GM19023 (cell line): ENCODE data around the gene CA7.
"Not testable (repeated sequence)": the region's sequence is repeated elsewhere in the genome, so short reads cannot be mapped to it uniquely, and the experiment has no call there.

ENCODE experiments used
- ATAC-seq: cut with Tn5 transposase; IDR thresholded peaks from one replicate; pipeline ENCODE4 v1.9.1; 2021; ENCODE audit warnings: mild to moderate bottlenecking, moderate library complexity; ENCODE audit not compliant: unreplicated experiment

The CA7 gene

DNA sequence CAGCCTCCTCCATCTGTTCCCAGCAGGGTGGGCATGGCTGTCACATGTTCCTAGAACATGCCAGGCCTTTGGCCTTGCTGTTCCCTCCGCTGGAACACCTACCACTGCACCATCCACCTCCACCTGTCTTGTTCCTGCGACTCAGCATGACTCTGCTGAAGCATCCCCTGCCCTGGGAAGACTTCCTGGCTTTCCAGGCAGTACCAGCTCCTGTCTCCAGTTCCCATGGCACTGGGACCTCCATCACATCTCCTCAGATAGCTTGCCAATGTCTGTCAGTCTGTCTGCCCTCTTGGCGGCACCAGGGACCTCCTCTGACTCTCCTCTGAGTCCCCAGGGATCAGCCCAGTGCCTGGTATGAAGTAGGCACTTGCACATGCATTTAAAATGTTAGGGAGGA lies 51.8 kb downstream of the CA7 start:
- no peak for ATAC-seq

DNA sequence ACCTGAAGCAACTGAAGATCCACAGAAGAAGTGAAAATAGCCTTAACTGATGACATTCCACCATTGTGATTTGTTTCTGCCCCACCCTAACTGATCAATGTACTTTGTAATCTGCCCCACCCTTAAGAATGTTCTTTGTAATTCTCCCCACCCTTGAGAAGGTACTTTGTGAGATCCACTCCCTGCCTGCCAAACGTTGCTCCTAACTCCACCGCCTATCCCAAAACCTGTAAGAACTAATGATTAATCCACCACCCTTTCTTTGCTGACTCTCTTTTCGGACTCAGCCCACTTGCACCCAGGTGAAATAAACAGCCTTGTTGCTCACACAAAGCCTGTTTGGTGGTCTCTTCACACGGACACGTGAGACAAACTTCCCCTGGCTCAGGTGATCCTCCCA lies 52.5 kb downstream of the CA7 start:
- not testable (repeated sequence) for ATAC-seq

DNA sequence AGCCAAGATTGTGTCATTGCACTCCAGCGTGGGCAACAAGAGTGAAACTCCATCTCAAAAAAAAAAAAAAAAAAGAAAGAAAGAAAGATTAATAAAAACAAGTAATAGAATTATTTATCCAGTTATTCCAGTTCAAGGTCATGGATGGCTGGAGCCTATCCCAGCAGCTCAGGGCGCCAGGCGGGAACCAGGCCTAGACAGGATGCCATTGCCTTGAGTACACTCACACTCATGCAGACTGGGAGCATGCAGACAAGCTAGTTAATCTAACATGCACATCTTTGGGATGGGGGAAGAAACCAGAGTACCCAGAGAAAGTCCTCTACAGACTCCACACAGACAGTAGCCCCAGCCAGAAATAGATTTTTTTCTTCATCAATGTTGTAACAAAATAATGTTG lies 54.0 kb downstream of the CA7 start:
- ATAC-seq, result no peak

- no peak for ATAC-seq
These were observed 54.7 kb downstream of the CA7 start for GRCh38 chr16:66898933-66899309.

DNA sequence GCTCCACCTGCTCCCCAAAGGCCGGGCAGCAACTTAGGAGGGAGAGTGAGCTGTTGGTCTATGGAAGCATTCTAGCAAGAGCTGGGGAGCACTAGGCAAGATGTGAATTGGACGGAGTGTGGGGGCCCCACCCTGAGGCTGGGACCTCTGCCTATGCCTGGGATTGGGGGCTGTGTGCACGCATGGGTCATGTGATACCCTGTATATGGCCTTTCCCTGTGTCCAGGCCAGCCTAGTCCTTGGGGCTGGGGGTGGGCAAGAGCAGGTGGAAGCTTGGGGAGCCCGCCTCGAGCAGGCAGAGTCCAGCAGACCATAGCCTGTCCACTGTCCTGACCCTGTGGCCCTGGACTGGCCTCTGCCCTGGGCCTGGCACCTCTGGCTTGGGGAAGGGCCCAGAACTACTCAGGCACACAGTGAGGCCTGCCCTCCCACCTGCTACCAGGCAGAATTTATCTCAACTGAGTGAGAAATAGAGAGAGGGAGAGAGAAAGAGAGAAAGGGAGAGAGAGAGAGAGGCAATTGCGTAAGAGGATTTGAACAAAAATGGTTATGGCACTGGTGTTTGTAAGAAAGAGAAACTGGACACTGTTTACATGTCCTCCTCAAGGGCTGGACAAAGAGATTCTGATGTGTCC lies 55.2 kb downstream of the CA7 start:
- no peak for ATAC-seq

DNA sequence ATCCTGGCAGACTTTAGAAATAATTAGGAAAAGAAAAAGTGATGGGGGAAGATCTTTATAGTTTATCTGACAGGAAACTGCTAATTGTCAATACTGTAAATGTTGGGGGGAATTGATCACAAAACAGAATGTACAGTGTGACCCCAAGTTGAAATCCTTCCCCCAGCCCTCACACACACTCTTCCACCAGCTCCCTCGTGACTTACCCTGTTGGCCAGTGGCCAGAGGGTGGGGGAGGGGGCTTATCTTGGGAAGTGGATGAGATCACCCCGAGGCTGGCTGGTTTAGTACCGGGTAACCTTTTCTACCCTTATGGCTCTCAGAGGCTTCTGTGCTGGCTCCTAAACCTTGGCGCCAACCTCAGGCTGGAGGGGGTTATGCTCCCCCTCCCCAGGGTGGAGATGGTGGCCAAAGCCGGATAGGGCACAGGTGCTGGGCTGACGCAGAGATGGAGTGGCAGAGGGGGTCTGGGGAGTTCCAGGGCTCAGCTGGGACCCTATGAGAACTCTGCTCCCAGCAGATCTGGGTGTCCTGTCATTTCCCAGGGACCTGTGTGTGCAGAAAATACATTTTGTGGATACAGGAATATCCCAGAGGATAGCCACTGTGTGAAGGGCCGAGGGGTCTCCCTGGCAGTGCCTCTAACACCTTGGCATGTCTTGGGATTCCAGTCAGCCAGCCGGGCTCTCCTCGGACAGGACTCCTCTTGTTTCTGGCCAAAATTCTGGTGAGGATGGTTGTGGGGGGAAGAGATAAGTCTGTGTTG lies 55.9 kb downstream of the CA7 start:
- no peak for ATAC-seq

GRCh38 chr16:66900721-66901441 lies 56.7 kb downstream of the CA7 start:
- ATAC-seq, result no peak

DNA sequence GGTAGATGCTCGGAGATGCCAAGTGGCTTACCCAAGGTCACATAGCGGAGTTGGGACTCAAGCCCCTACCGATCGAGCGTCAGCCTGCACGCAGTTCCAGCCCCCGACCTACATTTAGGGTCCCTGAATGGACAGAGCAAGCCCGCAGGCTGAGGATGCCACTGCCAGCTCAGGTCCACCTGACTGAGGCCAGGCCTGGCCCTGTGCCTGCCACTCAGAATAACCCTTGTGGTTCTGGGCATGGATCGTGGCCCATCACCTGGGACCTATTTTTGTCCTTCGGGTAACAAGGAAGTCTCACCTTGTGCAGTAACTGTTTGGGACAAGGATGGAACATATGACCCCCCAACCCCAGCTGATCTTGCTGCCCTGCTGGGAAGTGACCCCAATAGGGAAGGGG lies 57.4 kb downstream of the CA7 start:
- no peak for ATAC-seq

DNA sequence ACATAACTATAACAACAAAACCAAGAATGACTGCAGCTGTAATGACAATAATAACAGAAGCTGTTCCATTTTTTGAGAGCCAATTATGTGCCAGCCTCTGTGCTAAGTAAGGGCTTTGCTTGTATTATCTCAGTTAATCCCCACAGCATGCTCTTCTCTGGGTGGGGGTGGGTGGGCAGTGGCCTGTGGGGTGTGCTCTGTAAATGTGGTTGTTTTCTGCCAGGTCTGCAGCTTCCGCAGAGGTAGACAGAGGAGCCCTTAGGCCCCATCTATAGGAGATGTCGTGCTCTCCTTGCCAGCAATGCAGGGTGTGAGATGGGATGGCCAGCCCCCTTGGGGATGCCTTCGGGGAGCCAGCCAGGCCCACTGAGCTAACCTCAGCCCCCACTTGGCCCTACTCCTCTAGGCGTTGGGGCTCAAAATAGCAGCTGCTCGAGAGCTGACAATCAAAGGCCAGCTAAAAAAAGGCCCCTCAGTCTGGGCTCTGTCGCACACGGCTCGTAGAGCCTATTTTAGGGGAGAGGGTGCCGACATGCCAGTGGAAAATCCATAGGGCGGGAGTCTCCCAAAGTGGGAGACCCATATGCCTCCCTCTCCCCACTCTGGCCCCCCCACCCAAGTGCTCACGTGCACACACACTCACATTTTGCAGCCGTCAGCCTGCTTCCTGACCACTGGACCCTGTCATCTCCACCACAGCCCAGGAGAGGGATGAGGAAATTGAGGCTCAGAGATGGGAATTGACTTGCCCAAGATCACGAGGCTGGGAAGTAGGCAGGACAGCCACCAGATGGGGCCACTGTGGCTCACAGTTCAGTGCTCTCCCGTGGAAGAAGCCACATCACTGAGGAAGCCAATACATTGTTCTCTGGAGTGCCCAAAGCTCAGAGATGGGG lies 58.7 kb downstream of the CA7 start:
- no peak for ATAC-seq
